Skin epidermis (tissue), 12 donors: ENCODE results near the gene UNC5B.

ENCODE experiments used
- H3K27ac ChIP-seq, 21 experiments: fragments of 200-600 bp; sonication (generic) in 11 of 21; one replicate each; pipeline ENCODE4 v1.5.0; 2020; ENCODE audit warnings: mild to moderate bottlenecking in 3 of 21, inconsistent platforms in 2 of 21, moderate library complexity in 2 of 21
- H3K4me3 ChIP-seq, 7 experiments: fragments of 200-600 bp; sonication (generic) in 2 of 7; one replicate each; pipeline ENCODE4 v1.5.0; 2020; ENCODE audit warnings: inconsistent platforms in 2 of 7, mild to moderate bottlenecking in 2 of 7, moderate library complexity in 1 of 7

The UNC5B gene

GRCh38 chr10:71212318-71213126 is at the start of gene UNC5B:
Gene UNC5B, plus strand, starts transcription at chr10:71212570. Its CDS starts 416 bp downstream, at chr10:71212986.
- H3K27ac ChIP-seq, result peak within 1 kb of the TSS in 20 of 21 experiments; percentile 11 to 88 (median 78)
- H3K4me3 ChIP-seq, result peak within 1 kb of the TSS; percentile 56 to 82 (median 68)

GRCh38 chr10:71173466-71173865 is 38.9 kb upstream of the UNC5B start:
- Histone ChIP-seq H3K27ac (no peak overlapping the region), H3K4me3 (no peak overlapping the region)

- H3K27ac ChIP-seq, result no peak overlapping the region
- H3K4me3 ChIP-seq, result no peak overlapping the region
Measured at GRCh38 chr10:71176661-71177060, 35.7 kb upstream of the UNC5B start.

GRCh38 chr10:71177651-71178199 is 34.6 kb upstream of the UNC5B start:
- Histone ChIP-seq H3K4me3 (no peak overlapping the region), H3K27ac (no peak overlapping the region)

GRCh38 chr10:71178880-71179279 is 33.5 kb upstream of the UNC5B start:
- H3K4me3 ChIP-seq, result no peak overlapping the region
- no peak overlapping the region for H3K27ac ChIP-seq

- Histone ChIP-seq H3K27ac (no peak overlapping the region), H3K4me3 (no peak overlapping the region)
Measured at GRCh38 chr10:71179382-71179781, 33.0 kb upstream of the UNC5B start.

GRCh38 chr10:71184421-71184820 is 27.9 kb upstream of the UNC5B start:
- no peak overlapping the region for H3K4me3 ChIP-seq
- no peak overlapping the region for H3K27ac ChIP-seq

GRCh38 chr10:71185209-71185608 is 27.2 kb upstream of the UNC5B start:
- Histone ChIP-seq H3K4me3 (no peak overlapping the region), H3K27ac (no peak overlapping the region)

GRCh38 chr10:71187197-71187596 is 25.2 kb upstream of the UNC5B start:
- Histone ChIP-seq H3K27ac (no peak overlapping the region), H3K4me3 (no peak overlapping the region)

- Histone ChIP-seq H3K27ac (no peak overlapping the region), H3K4me3 (no peak overlapping the region)
Measured at GRCh38 chr10:71187600-71187999, 24.8 kb upstream of the UNC5B start.

GRCh38 chr10:71188201-71188600 is 24.2 kb upstream of the UNC5B start:
- H3K4me3 ChIP-seq, result no peak overlapping the region
- H3K27ac ChIP-seq, result no peak overlapping the region

GRCh38 chr10:71191019-71191418 is 21.4 kb upstream of the UNC5B start:
- no peak overlapping the region for H3K27ac ChIP-seq
- H3K4me3 ChIP-seq, result no peak overlapping the region

GRCh38 chr10:71191551-71192076 is 20.8 kb upstream of the UNC5B start:
- Histone ChIP-seq H3K27ac (no peak overlapping the region), H3K4me3 (no peak overlapping the region)

- H3K4me3 ChIP-seq, result no peak overlapping the region
- H3K27ac ChIP-seq, result no peak overlapping the region
Measured at GRCh38 chr10:71193516-71193915, 18.9 kb upstream of the UNC5B start.

- Histone ChIP-seq H3K4me3 (no peak overlapping the region), H3K27ac (no peak overlapping the region)
Measured at GRCh38 chr10:71197955-71198354, 14.4 kb upstream of the UNC5B start.

GRCh38 chr10:71201849-71202248 is 10.5 kb upstream of the UNC5B start:
- H3K4me3 ChIP-seq, result no peak overlapping the region
- H3K27ac ChIP-seq, result no peak overlapping the region

- H3K27ac ChIP-seq, result no peak overlapping the region
- no peak overlapping the region for H3K4me3 ChIP-seq
Measured at GRCh38 chr10:71202314-71202713, 10.1 kb upstream of the UNC5B start.

GRCh38 chr10:71203124-71203523 is 9.2 kb upstream of the UNC5B start:
- Histone ChIP-seq H3K27ac (no peak overlapping the region), H3K4me3 (no peak overlapping the region)

- H3K27ac ChIP-seq, result no peak overlapping the region
- no peak overlapping the region for H3K4me3 ChIP-seq
Measured at GRCh38 chr10:71203716-71204115, 8.7 kb upstream of the UNC5B start.

- Histone ChIP-seq H3K27ac (no peak overlapping the region), H3K4me3 (no peak overlapping the region)
Measured at GRCh38 chr10:71204746-71205145, 7.6 kb upstream of the UNC5B start.

- Histone ChIP-seq H3K27ac (no peak overlapping the region), H3K4me3 (no peak overlapping the region)
Measured at GRCh38 chr10:71205468-71205867, 6.9 kb upstream of the UNC5B start.
